Endothelial cell of umbilical vein (primary cell): ENCODE measurements around the gene DGAT2. TPM values are rescaled to one million over a fixed set of nuclear protein-coding genes. Genes with fewer than 3 reads are reported as not detected.

Experiments used
- BruUV-seq: library from RNA; stranded (reverse); fragments of 400-500 nt; replicated peaks from 2 replicates; lab custom pipeline; 2021; lab: Mats Ljungman, UMichigan
- CTCF ChIA-PET: fragments of 300-600, 350-600 bp; sonication (Branson Sonifier 250); formaldehyde crosslinking; loops from one replicate; lab custom pipeline; 2021; ENCODE audit warnings: antibody characterized with exemption, inconsistent platforms; lab: Charles Lee
- POLR2A ChIA-PET: fragments of 300-600, 350-600 bp; sonication (Branson Sonifier 250); formaldehyde crosslinking; loops from one replicate; lab custom pipeline; 2021; ENCODE audit warnings: antibody characterized with exemption, inconsistent platforms; lab: Charles Lee
- DNase-seq: peaks from one replicate; pipeline ENCODE4 v3.0.0-alpha.2; 2011; ENCODE audit warnings: low read depth, low spot score
- FAIRE-seq: peaks from 2 replicates; lab custom pipeline; 2011; peaks lifted over from hg19 to GRCh38; lab: Jason Lieb, UNC
- H2AFZ ChIP-seq: 2 replicates; pipeline ENCODE4 v1.6.0; 2012; ENCODE audit warnings: low read depth, low read length, control low read depth, inconsistent platforms
- H3K27ac ChIP-seq: 2 replicates; pipeline ENCODE4 v1.5.1; 2011; ENCODE audit warnings: low read depth, mild to moderate bottlenecking, control low read depth, low read length, moderate library complexity; ENCODE audit not compliant: insufficient read depth
- H3K27me3 ChIP-seq, 2 experiments: 2 replicates each; pipeline versions ENCODE4 v1.6.0 to v1.6.1; 2011; ENCODE audit warnings: low read length in 2 of 2, mixed read lengths in 1 of 2; ENCODE audit not compliant: control insufficient read depth in 2 of 2, insufficient read depth in 2 of 2
- H3K36me3 ChIP-seq, 2 experiments: 2 replicates in 1 of 2; 3 replicates in 1 of 2; pipeline ENCODE4 v1.5.1; 2011; ENCODE audit warnings: low read length in 2 of 2, mild to moderate bottlenecking in 1 of 2, moderate library complexity in 1 of 2; ENCODE audit not compliant: control insufficient read depth in 2 of 2, insufficient read depth in 2 of 2; ENCODE audit errors: extremely low read depth in 1 of 2
- H3K4me1 ChIP-seq: 3 replicates; pipeline ENCODE4 v1.5.1; 2011; ENCODE audit warnings: mild to moderate bottlenecking, low read length; ENCODE audit not compliant: control insufficient read depth, insufficient read depth; ENCODE audit errors: extremely low read depth
- H3K4me2 ChIP-seq: 2 replicates; pipeline ENCODE4 v1.6.1; 2011; ENCODE audit warnings: low read length, control low read depth, mixed read lengths; ENCODE audit not compliant: insufficient read depth
- H3K4me3 ChIP-seq, 3 experiments: fragments of 200-600 bp in 1 of 3; sonication (generic), shearing (Covaris generic) in 1 of 3; replicated peaks in 1 of 3; 2 replicates each; pipeline ENCODE4 v1.5.1; 2011 to 2016; ENCODE audit warnings: control low read depth in 3 of 3, low read length in 3 of 3, mild to moderate bottlenecking in 2 of 3, inconsistent platforms in 1 of 3, low read depth in 1 of 3, moderate library complexity in 1 of 3; ENCODE audit not compliant: insufficient read depth in 1 of 3
- H3K79me2 ChIP-seq: 2 replicates; pipeline ENCODE4 v1.6.0; 2012; ENCODE audit warnings: low read length, inconsistent platforms; ENCODE audit not compliant: control insufficient read depth, insufficient read depth
- H3K9ac ChIP-seq: replicated peaks from 2 replicates; pipeline ENCODE3; 2011; ENCODE audit warnings: low read length, control low read depth; ENCODE audit not compliant: insufficient read depth; ENCODE audit errors: extremely low read depth
- H3K9me1 ChIP-seq: replicated peaks from 3 replicates; pipeline ENCODE4 v1.6.0; 2011; ENCODE audit warnings: mild to moderate bottlenecking, low read length; ENCODE audit not compliant: control insufficient read depth, insufficient read depth; ENCODE audit errors: extremely low read depth
- H3K9me3 ChIP-seq: replicated peaks from 2 replicates; pipeline ENCODE4 v1.5.1; 2012; ENCODE audit warnings: low read length, inconsistent platforms; ENCODE audit not compliant: control insufficient read depth, insufficient read depth
- H4K20me1 ChIP-seq: replicated peaks from 2 replicates; pipeline ENCODE3; 2011; ENCODE audit warnings: mild to moderate bottlenecking, low read length; ENCODE audit not compliant: control insufficient read depth, insufficient read depth; ENCODE audit errors: extremely low read depth
- EZH2 ChIP-seq: IDR thresholded peaks from 2 replicates; pipeline ENCODE4 v1.6.1; 2012; ENCODE audit warnings: borderline replicate concordance, low read depth, mild to moderate bottlenecking, moderate library complexity, low read length, inconsistent platforms; ENCODE audit not compliant: severe bottlenecking
- FOS ChIP-seq: IDR thresholded peaks from 2 replicates; pipeline ENCODE4 v1.6.1; 2011; ENCODE audit warnings: mild to moderate bottlenecking, low read length, moderate library complexity, borderline replicate concordance; ENCODE audit not compliant: insufficient read depth
- GATA2 ChIP-seq: IDR thresholded peaks from 2 replicates; pipeline ENCODE4 v1.7.0; 2011; ENCODE audit warnings: low read depth, mild to moderate bottlenecking, moderate library complexity, mixed read lengths, low read length; ENCODE audit not compliant: insufficient read length, insufficient read depth
- JUN ChIP-seq: IDR thresholded peaks from 2 replicates; pipeline ENCODE4 v1.6.1; 2011; ENCODE audit warnings: borderline replicate concordance, low read depth; ENCODE audit not compliant: insufficient read length, insufficient read depth
- MYC ChIP-seq: IDR thresholded peaks from one replicate; pipeline ENCODE4 v1.6.1; 2011; ENCODE audit warnings: mild to moderate bottlenecking, low read depth, low read length
- POLR2A ChIP-seq: IDR thresholded peaks from 2 replicates; pipeline ENCODE4 v1.6.1; 2012; ENCODE audit warnings: low read depth, mild to moderate bottlenecking, control low read depth, low read length
- POLR2AphosphoS5 ChIP-seq: IDR thresholded peaks from 2 replicates; pipeline ENCODE4 v1.6.1; 2012; ENCODE audit warnings: low read depth, mild to moderate bottlenecking, control low read depth, low read length, moderate library complexity; ENCODE audit not compliant: insufficient read depth
- dilution Hi-C: fragments of 300-500 bp; cut with MboI; formaldehyde crosslinking; loops from one replicate; pipeline ENCODE4 v1.15.0; 2019; ENCODE audit warnings: low sequenced_read_pairs; ENCODE audit not compliant: extremely low pct_ligation_motif_present
- intact Hi-C: fragments of 100-400 bp; cut with micrococcal nuclease; formaldehyde crosslinking; loops from one replicate; pipeline ENCODE4 v1.10.0; 2022
- polyA plus RNA-seq, 4 experiments: library from polyadenylated mRNA; depleted of rRNA in 3 of 4; stranded (reverse) in 3 of 4; unstranded in 1 of 4; fragments of >200 nt; gene quantifications; 2 replicates each; pipeline versions ENCODE4 v1.2.1 to v1.2.3, GENCODE V29; 2011 to 2012; ENCODE audit warnings: missing spikeins in 1 of 4
- total RNA-seq: library from RNA; stranded (reverse); gene quantifications from 2 replicates; pipeline ENCODE4 v1.2.3, GENCODE V29; 2021
- TF ChIP-seq, protein P1 (sequence below), 2 donors: IDR thresholded peaks; 1 replicate in 1 of 2; 2 replicates in 1 of 2; pipeline ENCODE4 v1.5.1; 2011; ENCODE audit warnings: low read length in 2 of 2, mild to moderate bottlenecking in 2 of 2, moderate library complexity in 2 of 2, control low read depth in 1 of 2, inconsistent platforms in 1 of 2, low read depth in 1 of 2; ENCODE audit not compliant: insufficient read depth in 1 of 2; ENCODE audit errors: extremely low read depth in 1 of 2
- TF ChIP-seq, protein P2 (sequence below): IDR thresholded peaks from 2 replicates; pipeline ENCODE4 v1.6.1; 2011; ENCODE audit not compliant: insufficient read depth, insufficient read length

Gene DGAT2
- total and polyA plus RNA-seq, 2 donors (not counting 3 experiments of a cell fraction or from before 2014, with no cell fraction given): 0.55 to 0.79 TPM

DNA sequence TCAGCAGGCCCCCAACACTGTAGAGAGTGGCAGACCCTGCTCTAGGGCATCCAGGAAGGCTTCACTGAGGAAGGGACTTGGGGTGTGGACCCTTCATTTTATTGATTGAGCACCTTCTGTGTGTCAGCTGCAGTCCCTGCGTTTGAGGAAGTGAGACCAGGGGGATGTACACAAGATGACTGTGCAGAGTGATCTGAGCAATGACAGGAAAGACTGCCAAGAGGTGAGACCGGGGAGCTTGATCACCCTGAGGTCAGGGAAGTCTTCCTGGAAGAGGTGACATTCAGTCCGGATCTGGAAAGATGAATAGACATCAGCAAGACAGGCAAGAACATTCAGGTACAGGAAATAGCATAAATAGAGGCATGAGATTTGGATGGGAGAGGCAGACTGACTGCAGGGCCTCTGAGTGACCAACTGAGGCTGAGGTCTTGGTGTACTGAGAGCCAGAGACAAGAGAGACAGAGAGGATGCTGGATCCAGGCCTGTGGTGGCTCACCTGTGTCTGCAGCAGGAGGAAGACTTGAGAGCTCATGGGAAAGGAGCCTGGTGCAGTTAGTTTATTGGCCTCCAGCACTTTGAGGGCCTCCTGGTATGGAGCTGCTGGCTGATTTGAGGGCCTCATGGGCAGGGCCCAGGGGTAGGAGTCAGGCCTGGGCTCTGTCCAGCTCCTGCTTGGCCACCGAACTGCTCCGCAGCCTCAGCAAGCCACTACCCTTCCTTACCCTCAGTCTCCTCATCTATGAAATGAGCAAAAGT, 5.2 kb downstream of the DGAT2 start:
- no TSS peak for BruUV-seq
- H3K9ac ChIP-seq: no peak overlapping the region
- no peak overlapping the region for H3K4me2 ChIP-seq
- intact Hi-C loops (no loop called here), dilution Hi-C loops (no loop called here)
- TF ChIP-seq JUN (no peak), FOS (no peak), POLR2A (no peak), POLR2AphosphoS5 (no peak), EZH2 (no peak), GATA2 (no peak), MYC (no peak)
- TF ChIP-seq, protein P1, sequence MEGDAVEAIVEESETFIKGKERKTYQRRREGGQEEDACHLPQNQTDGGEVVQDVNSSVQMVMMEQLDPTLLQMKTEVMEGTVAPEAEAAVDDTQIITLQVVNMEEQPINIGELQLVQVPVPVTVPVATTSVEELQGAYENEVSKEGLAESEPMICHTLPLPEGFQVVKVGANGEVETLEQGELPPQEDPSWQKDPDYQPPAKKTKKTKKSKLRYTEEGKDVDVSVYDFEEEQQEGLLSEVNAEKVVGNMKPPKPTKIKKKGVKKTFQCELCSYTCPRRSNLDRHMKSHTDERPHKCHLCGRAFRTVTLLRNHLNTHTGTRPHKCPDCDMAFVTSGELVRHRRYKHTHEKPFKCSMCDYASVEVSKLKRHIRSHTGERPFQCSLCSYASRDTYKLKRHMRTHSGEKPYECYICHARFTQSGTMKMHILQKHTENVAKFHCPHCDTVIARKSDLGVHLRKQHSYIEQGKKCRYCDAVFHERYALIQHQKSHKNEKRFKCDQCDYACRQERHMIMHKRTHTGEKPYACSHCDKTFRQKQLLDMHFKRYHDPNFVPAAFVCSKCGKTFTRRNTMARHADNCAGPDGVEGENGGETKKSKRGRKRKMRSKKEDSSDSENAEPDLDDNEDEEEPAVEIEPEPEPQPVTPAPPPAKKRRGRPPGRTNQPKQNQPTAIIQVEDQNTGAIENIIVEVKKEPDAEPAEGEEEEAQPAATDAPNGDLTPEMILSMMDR (IDR thresholded peaks at IDR 0.05; ENCODE audit: extremely low read depth in 1 of 2, insufficient read depth in 1 of 2, low read depth in 1 of 2, low read length in 2 of 2): no peak
- TF ChIP-seq, protein P2, sequence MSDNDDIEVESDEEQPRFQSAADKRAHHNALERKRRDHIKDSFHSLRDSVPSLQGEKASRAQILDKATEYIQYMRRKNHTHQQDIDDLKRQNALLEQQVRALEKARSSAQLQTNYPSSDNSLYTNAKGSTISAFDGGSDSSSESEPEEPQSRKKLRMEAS: no peak
- H4K20me1 ChIP-seq: no peaks in the 10 kb centered on the region
- FAIRE-seq (no peak), DNase-seq (no peak)
- H3K9me1 ChIP-seq: no peaks in the 10 kb centered on the region
- no peaks in the 10 kb centered on the region for H3K36me3 ChIP-seq
- ChIA-PET POLR2A (no interaction called here), CTCF (interaction anchor here (1.2 kb wide), 1 partner anchor 50 kb away, joined by 3 read pairs; no protein-coding TSS in a partner anchor)
- no peak overlapping the region for H3K27ac ChIP-seq
- no peak overlapping the region for H2AFZ ChIP-seq
- no peaks in the 10 kb centered on the region for H3K79me2 ChIP-seq
- H3K9me3 ChIP-seq: no peaks in the 10 kb centered on the region
- peaks cover 19 to 23% of the 10 kb centered on the region in 2 experiments for H3K27me3 ChIP-seq
- peaks cover 15% of the 10 kb centered on the region for H3K4me1 ChIP-seq
- no peak overlapping the region for H3K4me3 ChIP-seq
